GM12873 (cell line): Measurements from ENCODE around the gene CABP1.

ENCODE experiments used
- CTCF ChIP-seq: IDR thresholded peaks from 2 replicates; pipeline ENCODE4 v1.5.1; 2012; ENCODE audit warnings: low read depth, mild to moderate bottlenecking, moderate library complexity, low read length, control low read depth; ENCODE audit not compliant: insufficient read depth; ENCODE audit errors: missing control alignments

CABP1 gene

GRCh38 chr12:120696626-120697025 lies 56.2 kb downstream of the CABP1 start:
- no peak for TF ChIP-seq CTCF

- no peak for TF ChIP-seq CTCF
These were observed 56.9 kb downstream of the CABP1 start for GRCh38 chr12:120697344-120697743.

GRCh38 chr12:120698665-120699064 lies 58.2 kb downstream of the CABP1 start:
- no peak for TF ChIP-seq CTCF

GRCh38 chr12:120699553-120699952 lies 59.1 kb downstream of the CABP1 start:
- TF ChIP-seq CTCF = no peak

- TF ChIP-seq CTCF = no peak
These were observed 60.5 kb downstream of the CABP1 start for GRCh38 chr12:120700886-120701285.

- no peak for TF ChIP-seq CTCF
These were observed 62.2 kb downstream of the CABP1 start for GRCh38 chr12:120702637-120703036.

GRCh38 chr12:120703311-120703942 lies 63.0 kb downstream of the CABP1 start:
- no peak for TF ChIP-seq CTCF

- no peak for TF ChIP-seq CTCF
These were observed 65.2 kb downstream of the CABP1 start for GRCh38 chr12:120705618-120706017.
